Measurements from ENCODE around the gene EIF5A.

DNA sequence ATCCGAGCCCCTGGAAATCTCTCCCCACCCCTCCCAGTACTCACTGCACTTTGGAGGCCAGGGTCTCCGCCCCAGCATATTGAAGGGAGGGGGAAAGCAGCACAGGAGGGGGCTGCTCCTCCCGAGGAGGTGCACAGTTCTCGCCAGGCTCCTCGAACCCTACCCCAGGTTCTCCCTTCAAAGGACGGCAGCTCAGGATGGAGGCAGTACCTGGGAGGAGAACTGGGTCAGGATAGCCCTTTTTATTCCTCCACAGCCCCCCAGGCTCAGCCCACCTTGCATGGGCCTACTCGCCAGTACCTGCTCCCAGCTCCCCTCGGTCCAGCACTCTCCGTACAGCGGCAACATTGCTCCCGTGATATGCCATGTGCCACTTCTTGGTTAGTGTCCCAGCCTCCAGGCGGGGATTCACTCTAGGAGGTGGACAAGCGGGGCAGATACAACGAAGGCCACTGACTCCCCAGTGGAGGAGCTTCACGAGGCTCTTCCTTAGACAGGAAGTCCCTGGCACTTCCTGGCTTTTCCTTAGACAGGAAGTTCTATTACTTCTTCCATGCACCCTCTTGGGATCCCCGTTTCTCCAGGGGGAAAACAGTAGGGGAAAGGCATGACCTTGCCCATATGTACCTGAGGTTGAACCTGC, 9.9 kb downstream of the EIF5A start:
- TF ChIP-seq, protein P1, sequence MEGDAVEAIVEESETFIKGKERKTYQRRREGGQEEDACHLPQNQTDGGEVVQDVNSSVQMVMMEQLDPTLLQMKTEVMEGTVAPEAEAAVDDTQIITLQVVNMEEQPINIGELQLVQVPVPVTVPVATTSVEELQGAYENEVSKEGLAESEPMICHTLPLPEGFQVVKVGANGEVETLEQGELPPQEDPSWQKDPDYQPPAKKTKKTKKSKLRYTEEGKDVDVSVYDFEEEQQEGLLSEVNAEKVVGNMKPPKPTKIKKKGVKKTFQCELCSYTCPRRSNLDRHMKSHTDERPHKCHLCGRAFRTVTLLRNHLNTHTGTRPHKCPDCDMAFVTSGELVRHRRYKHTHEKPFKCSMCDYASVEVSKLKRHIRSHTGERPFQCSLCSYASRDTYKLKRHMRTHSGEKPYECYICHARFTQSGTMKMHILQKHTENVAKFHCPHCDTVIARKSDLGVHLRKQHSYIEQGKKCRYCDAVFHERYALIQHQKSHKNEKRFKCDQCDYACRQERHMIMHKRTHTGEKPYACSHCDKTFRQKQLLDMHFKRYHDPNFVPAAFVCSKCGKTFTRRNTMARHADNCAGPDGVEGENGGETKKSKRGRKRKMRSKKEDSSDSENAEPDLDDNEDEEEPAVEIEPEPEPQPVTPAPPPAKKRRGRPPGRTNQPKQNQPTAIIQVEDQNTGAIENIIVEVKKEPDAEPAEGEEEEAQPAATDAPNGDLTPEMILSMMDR (optimal IDR thresholded peaks at IDR 0.05 in 1 of 3, IDR thresholded peaks at IDR 0.05 in 1 of 3, conservative IDR thresholded peaks at IDR 0.05 in 1 of 3; ENCODE audit: extremely low read depth in 1 of 3, insufficient read depth in 2 of 3, low read length in 3 of 3) = no peak
- TF ChIP-seq EZH2 (IDR thresholded peaks at IDR 0.05; ENCODE audit: low read length) = no peak

All from keratinocyte (primary cell).